IPS DF 6.9 (cell line): ENCODE measurements around the gene RAP1GDS1.
"Not testable (repeated sequence)": the region's sequence is repeated elsewhere in the genome, so short reads cannot be mapped to it uniquely, and the experiment has no call there.

Source experiments
- DNase-seq: peaks from one replicate; pipeline ENCODE4 v3.0.0-alpha.2; 2013; ENCODE audit warnings: low read depth, low spot score
- H3K27ac ChIP-seq: one replicate; pipeline ENCODE4 v1.5.1; 2013; ENCODE audit warnings: low read length, control low read depth
- H3K27me3 ChIP-seq: 2 replicates; pipeline ENCODE4 v1.6.1; 2013; ENCODE audit warnings: mild to moderate bottlenecking, low read length; ENCODE audit not compliant: control insufficient read depth, insufficient read depth
- H3K36me3 ChIP-seq: 2 replicates; pipeline ENCODE4 v1.6.1; 2013; ENCODE audit warnings: low read length; ENCODE audit not compliant: control insufficient read depth, insufficient read depth
- H3K4me1 ChIP-seq: 2 replicates; pipeline ENCODE4 v1.6.1; 2013; ENCODE audit warnings: low read length; ENCODE audit not compliant: control insufficient read depth, insufficient read depth
- H3K4me3 ChIP-seq: 2 replicates; pipeline ENCODE4 v1.5.1; 2013; ENCODE audit warnings: mild to moderate bottlenecking, low read length
- H3K9me3 ChIP-seq: 2 replicates; pipeline ENCODE4 v1.6.1; 2013; ENCODE audit warnings: low read length, inconsistent platforms; ENCODE audit not compliant: control insufficient read depth, insufficient read depth
- WGBS: extraction: QIAGEN DNeasy Blood & Tissue Kit; methylation state at CpG from one replicate; pipeline ENCODE4 v1.1.7; 2013; ENCODE audit warnings: mixed read lengths, missing lambda C conversion rate; ENCODE audit not compliant: insufficient read length, insufficient coverage; 5-methylcytosine and 5-hydroxymethylcytosine counted together

RAP1GDS1 gene

GRCh38 chr4:98461121-98461865 is 200.1 kb downstream of the RAP1GDS1 start:
- H3K4me1 ChIP-seq, H3K27ac ChIP-seq, H3K4me3 ChIP-seq, H3K9me3 ChIP-seq, DNase-seq, H3K36me3 ChIP-seq, H3K27me3 ChIP-seq: not testable (repeated sequence)
- WGBS: no CpG with 5 or more reads among the region's 2 CpGs

GRCh38 chr4:98462487-98462886 is 201.3 kb downstream of the RAP1GDS1 start:
- no peak overlapping the region for H3K4me3 ChIP-seq
- H3K4me1 ChIP-seq: no peaks in the 10 kb centered on the region
- no peaks in the 10 kb centered on the region for H3K36me3 ChIP-seq
- no peaks in the 10 kb centered on the region for H3K9me3 ChIP-seq
- H3K27ac ChIP-seq: no peak overlapping the region
- DNase-seq: no peak
- no peaks in the 10 kb centered on the region for H3K27me3 ChIP-seq

GRCh38 chr4:98466868-98467599 is 205.8 kb downstream of the RAP1GDS1 start:
- H3K27me3 ChIP-seq: no peaks in the 10 kb centered on the region
- H3K27ac ChIP-seq: no peak overlapping the region
- H3K36me3 ChIP-seq: no peaks in the 10 kb centered on the region
- no peak for DNase-seq
- no peaks in the 10 kb centered on the region; the same call in 1 of the 2 replicates for H3K4me1 ChIP-seq
- WGBS: no CpG with 5 or more reads among the region's 8 CpGs
- no peak overlapping the region for H3K4me3 ChIP-seq
- no peaks in the 10 kb centered on the region for H3K9me3 ChIP-seq

- Histone ChIP-seq H3K27ac (no peak overlapping the region), H3K36me3 (no peaks in the 10 kb centered on the region), H3K9me3 (no peaks in the 10 kb centered on the region), H3K4me3 (peak overlapping the region; percentile 1; the same call in 1 of the 2 replicates), H3K27me3 (no peaks in the 10 kb centered on the region), H3K4me1 (no peaks in the 10 kb centered on the region; the same call in 1 of the 2 replicates)
- peak; percentile 78 for DNase-seq
- WGBS: no CpG with 5 or more reads among the region's 20 CpGs
Observed at GRCh38 chr4:98467627-98468072, 206.5 kb downstream of the RAP1GDS1 start.

- WGBS: no CpG with 5 or more reads among the region's 6 CpGs
- no peak for DNase-seq
- H3K36me3 ChIP-seq: no peaks in the 10 kb centered on the region
- H3K27ac ChIP-seq: no peak overlapping the region
- no peak overlapping the region for H3K4me3 ChIP-seq
- no peaks in the 10 kb centered on the region for H3K9me3 ChIP-seq
- H3K4me1 ChIP-seq: no peaks in the 10 kb centered on the region; the same call in 1 of the 2 replicates
- H3K27me3 ChIP-seq: no peaks in the 10 kb centered on the region
Observed at GRCh38 chr4:98468709-98469108, 207.5 kb downstream of the RAP1GDS1 start.

- no peak for DNase-seq
- no CpG with 5 or more reads among the region's 2 CpGs for WGBS
- Histone ChIP-seq H3K27me3 (no peaks in the 10 kb centered on the region), H3K4me1 (no peaks in the 10 kb centered on the region; the same call in 1 of the 2 replicates), H3K9me3 (no peaks in the 10 kb centered on the region), H3K36me3 (no peaks in the 10 kb centered on the region), H3K27ac (no peak overlapping the region), H3K4me3 (no peak overlapping the region)
Observed at GRCh38 chr4:98469771-98470170, 208.6 kb downstream of the RAP1GDS1 start.

- Histone ChIP-seq H3K36me3 (no peaks in the 10 kb centered on the region), H3K27ac (no peak overlapping the region), H3K27me3 (no peaks in the 10 kb centered on the region), H3K9me3 (no peaks in the 10 kb centered on the region), H3K4me3 (no peak overlapping the region), H3K4me1 (no peaks in the 10 kb centered on the region; the same call in 1 of the 2 replicates)
- WGBS: no CpG with 5 or more reads among the region's 3 CpGs
- no peak for DNase-seq
Observed at GRCh38 chr4:98470366-98470765, 209.2 kb downstream of the RAP1GDS1 start.

GRCh38 chr4:98470831-98471230 is 209.6 kb downstream of the RAP1GDS1 start:
- DNase-seq: no peak
- WGBS: no CpG with 5 or more reads among the region's 7 CpGs
- no peak overlapping the region for H3K27ac ChIP-seq
- H3K36me3 ChIP-seq: no peaks in the 10 kb centered on the region
- no peaks in the 10 kb centered on the region; the same call in 1 of the 2 replicates for H3K4me1 ChIP-seq
- H3K4me3 ChIP-seq: no peak overlapping the region
- no peaks in the 10 kb centered on the region for H3K27me3 ChIP-seq
- H3K9me3 ChIP-seq: no peaks in the 10 kb centered on the region

GRCh38 chr4:98473046-98473445 is 211.9 kb downstream of the RAP1GDS1 start:
- Histone ChIP-seq H3K9me3 (no peaks in the 10 kb centered on the region), H3K4me3 (no peak overlapping the region), H3K27ac (no peak overlapping the region), H3K4me1 (no peaks in the 10 kb centered on the region; the same call in 1 of the 2 replicates), H3K36me3 (no peaks in the 10 kb centered on the region), H3K27me3 (no peaks in the 10 kb centered on the region)
- no peak for DNase-seq
- WGBS: no CpG with 5 or more reads among the region's 5 CpGs

- Histone ChIP-seq H3K27ac (no peak overlapping the region), H3K36me3 (no peaks in the 10 kb centered on the region), H3K4me1 (no peaks in the 10 kb centered on the region; the same call in 1 of the 2 replicates), H3K9me3 (no peaks in the 10 kb centered on the region), H3K27me3 (no peaks in the 10 kb centered on the region), H3K4me3 (no peak overlapping the region)
- no CpG with 5 or more reads among the region's 3 CpGs for WGBS
- no peak for DNase-seq
Observed at GRCh38 chr4:98474408-98474844, 213.2 kb downstream of the RAP1GDS1 start.
